GM19372 (cell line): Measurements from ENCODE around the gene PLCB1.

ENCODE experiments used
- ATAC-seq: cut with Tn5 transposase; IDR thresholded peaks from one replicate; pipeline ENCODE4 v1.9.1; 2021; ENCODE audit warnings: mild to moderate bottlenecking, low read depth, moderate library complexity; ENCODE audit not compliant: unreplicated experiment

PLCB1 gene

GRCh38 chr20:8891039-8891438, 759.0 kb downstream of the PLCB1 start:
- no peak for ATAC-seq

- no peak for ATAC-seq
Measured at GRCh38 chr20:8895472-8895871, 763.4 kb downstream of the PLCB1 start.

- ATAC-seq, result no peak
Measured at GRCh38 chr20:8898823-8899222, 766.8 kb downstream of the PLCB1 start.

- ATAC-seq, result no peak
Measured at GRCh38 chr20:8901237-8902025, 769.4 kb downstream of the PLCB1 start.

GRCh38 chr20:8903655-8904605, 771.9 kb downstream of the PLCB1 start:
- ATAC-seq, result no peak

GRCh38 chr20:8909596-8909995, 777.5 kb downstream of the PLCB1 start:
- ATAC-seq, result no peak

GRCh38 chr20:8912096-8912495, 780.0 kb downstream of the PLCB1 start:
- no peak for ATAC-seq

- ATAC-seq, result no peak
Measured at GRCh38 chr20:8912731-8913130, 780.7 kb downstream of the PLCB1 start.

- no peak for ATAC-seq
Measured at GRCh38 chr20:8913456-8913855, 781.4 kb downstream of the PLCB1 start.

- no peak for ATAC-seq
Measured at GRCh38 chr20:8914421-8914820, 782.4 kb downstream of the PLCB1 start.

- no peak for ATAC-seq
Measured at GRCh38 chr20:8917084-8917483, 785.0 kb downstream of the PLCB1 start.

GRCh38 chr20:8918145-8918544, 786.1 kb downstream of the PLCB1 start:
- ATAC-seq, result no peak

GRCh38 chr20:8924539-8924938, 792.5 kb downstream of the PLCB1 start:
- ATAC-seq, result no peak

GRCh38 chr20:8930726-8931125, 798.7 kb downstream of the PLCB1 start:
- no peak for ATAC-seq

GRCh38 chr20:8932192-8933165, 800.4 kb downstream of the PLCB1 start:
- ATAC-seq, result no peak

- no peak for ATAC-seq
Measured at GRCh38 chr20:8933381-8933807, 801.3 kb downstream of the PLCB1 start.

- ATAC-seq, result no peak
Measured at GRCh38 chr20:8934362-8934761, 802.3 kb downstream of the PLCB1 start.
